GM21786 (cell line): Measurements from ENCODE around the gene PIP5KL1.
A peak's percentile ranks its signal among the peaks of the same experiment; 100 is the strongest.

ENCODE experiments used
- ATAC-seq: cut with Tn5 transposase; IDR thresholded peaks from one replicate; pipeline ENCODE4 v1.9.1; 2021; ENCODE audit not compliant: unreplicated experiment

The PIP5KL1 gene

DNA sequence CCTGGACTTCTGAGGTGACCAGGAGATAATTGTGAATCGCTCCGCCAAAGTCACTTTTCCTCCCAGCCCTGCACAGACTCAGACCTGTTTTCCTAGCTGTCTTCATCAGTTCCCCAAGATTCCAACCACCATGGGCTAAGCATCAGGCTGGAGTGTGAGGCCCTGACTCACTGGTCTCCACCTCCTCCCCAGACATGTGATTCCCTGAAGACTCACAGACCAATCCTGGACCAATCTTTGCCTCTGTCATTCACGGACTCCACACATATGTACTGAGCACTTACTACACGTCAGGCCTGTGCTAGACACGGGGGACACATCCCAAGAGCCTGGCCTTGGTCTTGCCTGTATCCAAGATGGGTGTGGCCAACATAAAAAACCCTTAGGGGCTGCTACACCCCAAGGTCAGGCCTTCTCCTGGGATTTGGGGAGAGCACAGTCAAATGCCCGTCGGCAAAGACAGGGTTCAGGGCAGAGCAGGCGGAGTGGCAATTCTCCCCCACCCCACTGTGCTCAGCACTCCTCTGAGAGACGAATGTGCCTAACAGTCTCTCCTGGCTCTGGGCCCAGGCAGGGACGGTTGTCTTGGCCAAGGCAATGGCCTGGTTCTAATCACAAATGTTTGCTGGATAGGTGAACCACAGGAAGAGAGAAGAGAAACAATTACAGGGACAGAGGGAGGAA lies 38.3 kb upstream of the PIP5KL1 start:
- no peak for ATAC-seq

DNA sequence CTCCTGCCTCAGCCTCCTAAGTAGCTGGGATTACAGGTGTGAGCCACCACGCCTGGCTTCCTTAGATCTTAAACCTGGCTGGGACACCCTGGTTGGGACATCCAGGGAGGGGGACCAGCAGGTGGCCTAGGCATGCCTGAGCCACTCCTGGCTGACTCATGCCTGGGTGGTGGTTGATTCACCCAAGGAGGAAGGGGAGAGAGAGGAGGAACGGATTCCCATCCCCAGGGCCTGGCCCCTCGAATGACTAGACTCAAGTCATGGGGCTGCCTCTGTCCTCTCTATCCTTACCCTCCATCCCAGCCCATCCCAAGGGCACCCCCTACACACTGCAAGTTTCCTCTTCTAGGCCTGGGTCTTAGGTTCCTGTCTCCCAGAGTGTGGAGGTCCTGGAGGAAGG lies 37.5 kb upstream of the PIP5KL1 start:
- ATAC-seq = no peak

DNA sequence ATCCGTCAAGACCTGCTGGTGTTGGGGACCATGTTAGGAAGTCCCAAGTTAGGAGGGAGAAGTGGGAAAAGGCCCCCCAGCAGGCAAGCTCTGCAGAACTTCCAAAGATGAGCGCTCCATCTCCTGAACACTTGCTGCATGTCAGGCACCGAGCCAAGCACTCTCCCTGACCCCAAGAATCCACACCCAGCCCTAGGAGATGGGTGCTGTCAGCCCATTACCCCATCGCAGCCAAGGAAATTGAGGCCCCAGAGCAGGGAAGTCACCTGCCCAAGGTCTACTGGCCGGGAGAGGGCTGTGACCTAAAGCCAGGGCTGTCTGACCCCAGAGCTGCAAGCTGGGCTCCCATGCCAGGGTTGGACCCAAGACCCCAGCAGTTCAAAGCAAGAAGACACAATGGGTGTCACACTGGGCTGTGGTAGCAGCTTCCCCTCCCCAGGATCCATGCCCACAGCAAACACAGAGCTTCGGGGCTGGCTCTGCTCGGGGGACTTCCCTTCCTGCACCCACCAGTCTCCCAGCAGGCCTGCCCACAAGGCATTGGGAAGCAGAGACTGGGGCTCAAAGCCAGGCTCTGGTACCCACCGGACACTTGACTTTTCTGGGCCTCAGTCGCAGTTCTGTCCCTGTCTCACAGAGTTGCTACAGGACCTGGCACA lies 36.7 kb upstream of the PIP5KL1 start:
- ATAC-seq = no peak

DNA sequence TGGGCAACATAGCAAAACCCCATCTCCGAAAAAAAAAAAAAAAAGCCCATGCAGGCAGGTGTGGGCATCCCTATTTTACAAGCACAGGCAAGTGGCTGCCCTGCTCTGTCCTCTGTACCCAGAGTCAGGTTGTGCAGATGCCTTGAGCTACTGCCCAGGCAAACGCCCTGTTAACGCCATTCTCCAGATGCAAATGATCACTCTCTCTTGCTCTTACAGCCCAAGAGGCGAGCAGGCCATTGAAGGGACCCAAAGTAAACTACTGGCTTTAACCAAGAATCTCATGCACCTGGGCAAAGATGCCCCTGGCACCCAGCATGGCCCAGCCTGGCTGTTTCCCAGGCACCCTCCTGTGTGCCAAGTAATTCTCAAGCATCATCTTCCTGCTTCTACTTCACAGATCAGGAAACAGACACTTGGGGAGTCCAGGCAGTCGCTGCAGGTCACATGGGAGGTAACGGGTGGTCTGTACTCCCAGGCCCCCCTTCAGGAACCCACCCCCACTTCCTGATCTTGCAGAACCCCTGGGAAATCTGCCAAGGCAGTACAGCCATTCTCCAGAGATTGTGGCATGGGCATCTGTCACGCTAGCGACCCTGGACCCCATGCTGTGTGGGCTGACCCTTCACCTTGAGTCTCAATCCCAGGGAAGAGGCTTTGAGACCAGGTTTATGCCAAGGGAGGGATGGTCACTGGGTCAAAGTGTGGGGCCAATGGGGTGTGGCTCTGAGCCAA lies 36.0 kb upstream of the PIP5KL1 start:
- no peak for ATAC-seq

DNA sequence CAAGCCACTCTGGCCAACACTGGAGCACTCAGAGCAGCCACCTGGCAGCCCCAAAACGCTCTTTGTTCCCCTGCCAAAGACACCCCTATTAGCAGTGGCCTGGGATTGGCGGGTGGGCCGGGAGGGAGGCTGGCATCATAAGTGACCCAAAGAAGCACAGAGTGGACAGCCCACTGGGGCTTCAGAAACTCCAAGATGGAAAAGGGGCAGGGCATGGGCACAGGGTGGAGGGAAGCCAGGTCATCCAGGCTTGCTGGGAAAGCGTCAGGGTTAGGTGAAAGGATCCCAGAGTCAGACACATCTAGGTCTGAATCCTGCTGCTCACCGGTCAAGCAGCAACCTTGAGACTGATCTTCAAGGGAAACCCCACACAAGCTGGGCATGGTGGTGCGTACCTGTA lies 35.4 kb upstream of the PIP5KL1 start:
- ATAC-seq = no peak

DNA sequence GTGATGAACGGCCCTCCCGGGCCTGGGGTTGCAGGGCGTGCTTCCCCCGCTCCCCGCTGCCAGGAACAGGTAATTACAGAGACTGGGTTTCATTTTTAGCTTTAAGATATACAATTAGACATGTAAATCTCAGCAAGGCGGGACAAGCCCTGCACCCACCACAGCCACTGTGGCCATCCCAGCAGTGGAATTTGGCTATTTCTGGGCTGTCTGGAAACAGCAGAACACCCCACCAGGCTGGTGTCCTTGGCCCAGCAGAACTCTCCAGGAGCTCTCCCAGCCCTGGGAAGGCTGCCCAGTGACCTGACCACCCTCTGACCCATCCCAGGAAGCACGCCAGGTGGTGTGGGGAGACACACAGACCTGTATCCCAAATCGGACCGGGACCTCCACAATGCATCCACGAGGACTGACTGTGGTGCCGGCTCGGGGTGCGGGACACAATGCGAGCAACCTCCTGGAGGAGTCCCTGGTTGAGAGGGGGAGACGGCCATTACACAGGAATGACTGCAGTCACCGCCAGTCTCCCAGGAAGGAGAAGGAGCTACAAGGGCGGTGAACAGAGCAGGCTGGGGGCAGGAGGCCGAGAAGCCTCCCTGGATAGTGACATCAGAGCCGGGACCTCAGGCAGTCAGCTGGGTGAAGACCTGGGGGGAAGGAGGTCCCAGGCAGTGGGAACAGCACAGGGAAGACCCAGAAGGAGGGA lies 32.9 kb upstream of the PIP5KL1 start:
- no peak for ATAC-seq

DNA sequence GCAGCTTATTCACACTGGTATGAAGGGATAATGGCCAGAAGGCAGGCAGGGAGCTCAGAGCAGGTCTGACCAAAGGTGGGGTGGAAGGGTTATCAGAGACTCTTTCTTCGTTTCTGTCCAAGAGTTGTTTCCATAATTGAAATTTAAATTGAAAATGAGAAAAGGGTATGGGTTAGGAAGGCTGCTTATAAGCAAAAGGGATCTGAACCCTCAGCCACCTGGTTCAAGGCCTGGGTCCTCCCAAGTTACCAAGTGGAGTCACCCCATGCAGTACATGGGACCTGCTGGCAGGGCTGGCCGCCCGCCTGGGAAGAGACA lies 32.4 kb upstream of the PIP5KL1 start:
- no peak for ATAC-seq

DNA sequence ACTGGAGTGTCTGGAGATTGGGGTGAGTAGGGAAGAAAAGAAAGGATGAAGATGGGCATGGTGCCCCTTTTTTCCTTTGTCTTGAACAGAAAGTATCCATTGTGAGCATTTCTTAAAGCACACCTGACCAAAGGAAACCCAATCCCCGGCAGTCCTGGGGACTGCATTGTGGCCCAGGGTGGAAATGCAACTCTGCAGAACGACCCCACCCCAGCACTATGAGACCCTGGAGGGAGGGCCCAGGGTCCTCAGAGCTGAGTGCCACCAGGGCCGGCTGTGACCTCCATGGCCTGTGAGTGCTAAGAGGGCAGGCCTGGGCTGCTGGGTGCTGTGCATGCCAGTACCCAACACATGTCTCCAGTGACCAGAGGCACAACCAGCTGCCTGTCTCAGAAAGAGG lies 31.7 kb upstream of the PIP5KL1 start:
- ATAC-seq = no peak

DNA sequence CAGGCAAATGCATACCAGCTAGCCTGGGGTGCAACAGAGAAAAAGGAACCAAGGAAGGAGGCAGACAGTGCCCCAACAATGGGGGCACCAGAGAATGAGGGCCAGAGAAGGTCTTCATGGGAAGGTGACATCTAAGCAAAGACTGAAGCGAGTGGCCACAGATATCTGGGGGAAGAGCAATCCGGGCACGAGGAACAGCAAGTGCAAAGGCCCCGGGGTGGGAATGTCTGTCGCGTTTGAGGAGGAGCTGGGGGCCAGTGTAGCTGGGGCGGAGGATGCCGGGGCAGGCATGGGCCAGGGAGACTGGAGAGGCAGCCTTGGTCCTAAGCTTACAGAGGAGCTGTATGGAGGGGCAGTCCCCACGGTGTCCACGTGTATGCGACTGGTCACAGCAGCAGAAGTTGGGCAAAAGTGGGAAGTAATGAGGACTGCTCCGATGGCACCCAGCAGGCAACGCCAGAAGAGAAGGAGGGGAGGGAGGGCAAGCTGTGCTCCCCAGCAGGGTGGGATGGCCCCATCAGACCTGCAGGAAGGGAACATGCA lies 31.1 kb upstream of the PIP5KL1 start:
- no peak for ATAC-seq

DNA sequence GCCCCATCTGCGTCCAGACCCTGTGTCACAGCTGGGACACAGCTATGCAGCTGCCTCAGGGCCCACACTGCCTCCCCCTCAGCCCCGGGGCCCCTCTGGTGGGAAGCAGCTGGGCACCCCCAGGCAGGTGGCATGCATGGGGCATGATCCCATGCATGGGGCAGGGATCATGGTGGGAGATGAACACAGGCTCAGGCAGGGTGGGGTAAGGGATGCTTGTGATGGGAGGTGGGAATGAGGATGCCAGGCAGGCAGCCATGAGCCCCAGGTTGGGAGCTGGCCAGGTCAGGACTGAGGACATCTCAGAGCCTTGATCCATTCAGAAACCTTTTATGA lies 30.5 kb upstream of the PIP5KL1 start:
- ATAC-seq = no peak

DNA sequence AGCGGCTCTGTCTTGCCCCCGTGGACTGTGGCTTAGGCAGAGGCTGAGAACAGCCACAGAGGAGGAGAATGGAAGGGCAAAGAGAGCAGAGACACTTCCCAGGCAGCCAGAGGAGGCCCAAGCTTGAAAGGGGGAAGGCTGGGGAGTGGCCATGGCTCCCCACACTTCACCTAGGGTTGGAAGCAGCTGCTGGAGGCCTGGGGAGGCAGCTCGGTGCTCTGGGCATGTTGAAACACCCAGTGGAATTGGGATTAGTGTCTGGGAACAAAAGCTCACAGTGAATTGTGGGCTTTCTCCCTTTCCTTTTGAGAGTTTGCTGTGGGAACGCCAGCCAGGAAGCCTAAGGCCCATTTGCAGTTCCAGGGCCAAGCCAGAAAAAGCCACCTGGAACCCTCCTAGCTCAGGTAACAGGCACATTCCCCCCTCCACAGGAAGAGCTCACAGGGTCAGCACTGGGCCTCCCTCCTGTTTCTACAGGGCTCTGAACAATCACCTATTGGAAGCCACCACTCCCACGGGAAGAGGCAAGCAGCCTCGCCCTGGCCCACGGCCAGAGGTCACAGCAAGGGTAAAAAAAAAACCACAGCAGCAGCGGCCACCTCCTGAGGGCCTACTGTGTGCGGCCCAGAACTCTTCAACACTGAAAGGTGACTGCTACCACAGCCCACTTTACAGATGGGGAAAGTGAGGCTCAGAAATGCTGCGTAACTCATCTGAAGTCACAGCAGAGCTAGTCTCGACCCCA lies 30.0 kb upstream of the PIP5KL1 start:
- no peak for ATAC-seq

DNA sequence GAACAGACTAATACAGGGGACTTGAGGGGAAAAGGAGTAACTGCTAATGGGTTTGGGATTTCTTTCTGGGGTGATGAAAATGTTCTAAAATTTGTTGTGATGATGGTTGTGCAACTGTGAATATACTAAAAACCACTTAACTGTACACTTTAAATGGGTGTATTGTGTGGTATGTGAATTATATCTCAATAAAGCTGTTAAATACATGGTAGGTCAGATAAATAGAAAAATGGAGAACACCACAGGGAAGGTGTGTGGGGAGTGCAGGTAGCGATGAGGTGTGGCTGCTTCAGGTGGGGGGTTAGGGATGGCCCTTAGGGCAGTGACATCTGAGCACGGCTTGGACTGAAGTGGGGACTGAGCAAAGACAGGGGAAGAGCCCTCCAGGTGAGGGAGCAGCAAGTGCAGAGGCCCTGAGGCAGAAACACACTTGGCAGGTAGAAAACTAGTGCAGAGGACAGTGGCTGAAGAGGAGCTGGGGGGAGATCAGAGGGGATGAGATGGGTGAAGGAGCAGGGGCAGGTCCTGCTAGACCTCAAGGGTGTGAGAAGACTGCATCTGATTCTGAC lies 29.3 kb upstream of the PIP5KL1 start:
- ATAC-seq = no peak

DNA sequence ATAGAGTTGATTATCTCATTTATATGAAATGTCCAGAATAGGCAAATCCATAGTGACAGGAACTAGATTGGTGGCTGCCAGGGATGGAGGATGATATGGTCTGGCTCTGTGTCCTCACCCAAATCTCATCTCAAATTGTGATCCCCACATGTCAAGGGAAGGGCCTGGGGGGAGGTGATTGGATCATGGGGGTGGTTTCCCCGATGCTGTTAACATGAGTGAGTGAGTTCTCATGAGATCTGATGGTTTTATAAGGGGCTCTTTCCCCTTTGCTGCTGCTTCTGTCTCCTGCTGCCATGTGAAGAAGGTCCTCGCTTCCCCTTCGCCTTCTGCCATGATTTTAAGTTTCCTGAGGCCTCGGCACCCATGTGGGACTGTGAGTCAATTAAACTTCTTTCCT lies 28.8 kb upstream of the PIP5KL1 start:
- no peak for ATAC-seq

DNA sequence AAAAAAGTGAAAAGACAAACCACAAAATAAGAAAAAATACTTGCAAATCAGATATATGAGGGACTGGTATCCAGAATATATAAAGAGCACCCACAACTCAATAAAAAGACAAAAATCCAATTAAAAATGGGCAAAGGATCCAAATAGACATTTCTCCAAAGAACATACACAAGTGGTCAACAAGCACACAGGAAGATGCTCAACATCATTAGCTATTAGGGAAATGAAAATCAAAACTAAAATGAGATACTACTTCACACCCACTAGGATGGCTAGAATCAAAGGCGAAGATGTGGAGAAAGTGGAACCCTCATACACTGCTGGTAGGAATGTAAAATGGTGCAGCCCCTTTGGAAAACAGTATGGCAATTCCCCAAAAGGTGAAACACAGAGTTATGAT lies 28.2 kb upstream of the PIP5KL1 start:
- ATAC-seq = no peak

DNA sequence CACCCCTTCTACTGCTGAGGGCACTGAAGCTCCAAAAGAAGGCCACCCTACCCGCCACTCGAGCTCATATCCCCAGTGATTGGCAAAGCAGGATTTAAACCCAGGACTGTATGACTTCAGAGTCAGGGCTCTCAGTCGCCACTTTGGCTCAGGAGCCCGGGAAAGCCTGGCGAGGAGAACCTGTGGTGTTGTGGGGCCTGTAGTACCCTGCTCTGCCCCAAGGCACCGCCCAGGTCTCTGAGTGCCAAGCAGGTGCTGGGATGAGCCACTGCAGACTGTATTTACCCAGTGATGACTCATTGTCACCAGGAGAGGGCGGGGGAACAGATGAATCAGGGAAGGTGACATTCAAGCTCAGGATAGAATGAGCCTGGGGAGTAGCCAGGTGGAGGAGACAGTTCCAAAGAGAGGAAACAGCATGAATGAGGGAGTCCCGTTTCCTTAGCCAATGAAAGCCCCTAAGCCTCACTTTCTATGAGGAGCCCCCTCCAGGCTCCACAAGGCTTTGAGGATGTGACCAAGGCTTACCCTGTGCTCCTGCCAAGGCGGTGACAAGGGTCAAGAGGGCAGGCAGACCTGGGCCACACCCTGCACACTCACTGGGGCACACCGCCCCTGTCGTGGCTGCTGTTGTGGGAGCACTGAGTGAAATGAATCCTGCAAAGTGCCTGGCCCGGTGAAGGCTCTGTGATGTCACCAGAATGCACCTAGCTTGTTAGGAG lies 24.9 kb upstream of the PIP5KL1 start:
- ATAC-seq = peak; percentile 78

DNA sequence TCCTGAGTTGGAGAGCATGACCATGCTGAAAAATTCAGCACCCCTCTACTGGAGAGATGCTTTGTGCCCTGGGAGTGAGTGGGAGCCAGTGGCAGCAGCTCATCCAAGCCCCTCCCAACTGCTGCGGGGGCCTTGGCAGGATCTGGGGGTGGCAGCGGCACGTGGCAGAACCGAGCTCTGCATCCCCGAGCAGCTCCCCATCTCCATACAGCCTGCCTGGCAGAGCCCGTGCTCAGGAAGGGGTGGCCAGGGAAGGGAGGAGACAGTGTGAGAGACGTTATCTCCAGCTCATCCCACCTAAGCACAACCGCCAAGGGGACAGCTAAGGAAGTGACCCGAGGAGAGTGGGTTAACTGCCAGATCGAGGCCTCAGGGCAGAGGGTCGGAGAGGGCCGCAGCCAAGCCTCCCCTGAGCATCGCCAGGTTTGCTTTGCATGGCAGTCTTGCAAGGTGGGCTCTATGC lies 24.3 kb upstream of the PIP5KL1 start:
- no peak for ATAC-seq

DNA sequence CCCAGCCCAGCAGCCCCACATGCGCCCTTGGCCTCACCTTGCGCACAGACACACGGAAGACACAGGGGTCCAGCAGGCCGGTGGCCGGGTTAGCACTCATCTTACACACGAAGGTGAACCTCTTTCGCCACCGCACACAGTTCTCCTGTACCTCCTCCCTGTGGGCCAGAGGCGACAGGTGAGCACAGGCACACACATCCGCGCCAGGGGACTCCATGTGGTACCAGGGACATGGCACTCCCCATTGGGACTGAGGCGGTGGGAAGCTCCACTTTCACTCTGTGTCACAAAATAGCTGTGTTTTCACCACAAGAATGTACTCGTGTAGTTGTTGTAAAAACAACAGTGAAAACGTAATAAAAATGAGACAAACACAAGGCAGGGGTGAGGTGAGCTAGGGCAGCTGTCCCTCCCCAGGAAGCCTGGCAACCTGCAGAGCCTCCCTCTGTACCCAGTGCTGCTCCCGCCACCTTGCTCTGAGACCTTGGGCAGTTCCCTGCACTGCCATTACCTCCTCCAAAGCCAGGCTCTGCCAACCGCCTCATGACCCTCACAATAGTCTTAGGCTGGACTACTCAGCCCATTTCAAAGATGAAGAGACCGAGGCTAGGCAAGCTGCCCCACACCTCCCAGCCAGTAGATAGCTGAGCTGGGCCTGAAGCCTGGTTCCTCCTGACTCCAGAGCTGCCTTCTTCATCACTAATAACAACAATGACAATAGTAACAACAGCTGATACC lies 23.4 kb upstream of the PIP5KL1 start:
- no peak for ATAC-seq

DNA sequence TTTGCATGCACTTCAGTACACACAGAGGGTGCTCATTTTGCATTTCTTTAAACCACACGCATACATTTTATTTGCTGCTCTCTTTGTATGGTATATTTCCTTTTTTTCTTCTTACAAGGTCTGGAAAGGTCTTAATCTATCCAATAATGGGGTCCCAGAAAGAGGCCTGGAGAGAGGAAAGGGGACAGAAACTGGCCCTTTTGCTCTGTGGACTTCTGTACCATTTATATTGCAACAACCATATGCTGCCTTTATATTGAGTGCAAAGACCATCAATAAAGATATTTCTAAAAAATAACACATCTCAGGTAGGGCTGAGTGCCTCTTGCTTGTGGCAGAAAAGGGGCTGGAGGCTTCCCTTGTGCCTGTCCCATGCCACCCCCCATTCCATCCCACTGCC lies 22.6 kb upstream of the PIP5KL1 start:
- no peak for ATAC-seq
